Liver (tissue), 9 donors: ENCODE results near the gene ST6GALNAC2. TPM values are rescaled to one million over a fixed set of nuclear protein-coding genes. Genes with fewer than 3 reads are reported as not detected.

ENCODE experiments used
- DNase-seq: peaks from one replicate; pipeline ENCODE4 v3.0.0-alpha.2; 2017; ENCODE audit warnings: low spot score
- H3K27ac ChIP-seq, 2 donors: one replicate each; pipeline ENCODE4 v1.7.0; 2013; ENCODE audit warnings: inconsistent platforms in 2 of 2, low read length in 2 of 2, control low read depth in 1 of 2, low read depth in 1 of 2, mild to moderate bottlenecking in 1 of 2
- H3K27me3 ChIP-seq, 4 donors: one replicate each; pipeline versions ENCODE4 v1.6.1 to v1.7.0; 2013; ENCODE audit warnings: low read length in 3 of 4, inconsistent platforms in 1 of 4, mild to moderate bottlenecking in 1 of 4, moderate library complexity in 1 of 4; ENCODE audit not compliant: control insufficient read depth in 4 of 4, insufficient read depth in 4 of 4
- H3K36me3 ChIP-seq, 4 donors: one replicate each; pipeline versions ENCODE4 v1.6.1 to v1.7.0; 2013; ENCODE audit warnings: low read length in 3 of 4, mild to moderate bottlenecking in 3 of 4, low read depth in 1 of 4, moderate library complexity in 1 of 4; ENCODE audit not compliant: control insufficient read depth in 4 of 4, insufficient read depth in 3 of 4
- H3K4me1 ChIP-seq, 4 donors: one replicate each; pipeline versions ENCODE4 v1.6.1 to v1.7.0; 2013; ENCODE audit warnings: low read length in 3 of 4, mild to moderate bottlenecking in 3 of 4, moderate library complexity in 1 of 4; ENCODE audit not compliant: control insufficient read depth in 4 of 4, insufficient read depth in 4 of 4
- H3K4me3 ChIP-seq, 3 donors: one replicate each; pipeline versions ENCODE4 v1.6.1 to v1.7.0; 2013; ENCODE audit warnings: low read length in 3 of 3, control low read depth in 1 of 3, low read depth in 1 of 3, mild to moderate bottlenecking in 1 of 3
- H3K9ac ChIP-seq, 2 donors: one replicate each; pipeline ENCODE4 v1.7.0; 2013; ENCODE audit warnings: low read length in 2 of 2, mild to moderate bottlenecking in 2 of 2, moderate library complexity in 2 of 2, control low read depth in 1 of 2, low read depth in 1 of 2
- H3K9me3 ChIP-seq, 4 donors: one replicate each; pipeline versions ENCODE4 v1.6.1 to v1.7.0; 2013; ENCODE audit warnings: low read length in 3 of 4; ENCODE audit not compliant: control insufficient read depth in 4 of 4
- EGR1 ChIP-seq, 2 donors: IDR thresholded peaks; 2 replicates each; pipeline ENCODE4 v1.6.1; 2016 to 2018; ENCODE audit warnings: antibody characterized with exemption in 2 of 2, low read depth in 2 of 2
- FOXA1 ChIP-seq: IDR thresholded peaks from 2 replicates; pipeline ENCODE4 v1.6.1; 2016; ENCODE audit warnings: antibody characterized with exemption
- FOXA2 ChIP-seq: IDR thresholded peaks from 2 replicates; pipeline ENCODE4 v1.6.1; 2016; ENCODE audit warnings: antibody characterized with exemption
- GABPA ChIP-seq, 2 donors: IDR thresholded peaks in 1 of 2; conservative IDR thresholded peaks in 1 of 2; 2 replicates each; pipeline ENCODE4 v1.6.1; 2016; ENCODE audit warnings: antibody characterized with exemption in 2 of 2, mild to moderate bottlenecking in 1 of 2, moderate library complexity in 1 of 2
- HNF4A ChIP-seq, 2 donors: conservative IDR thresholded peaks; 2 replicates each; pipeline ENCODE4 v1.6.1; 2016; ENCODE audit warnings: antibody characterized with exemption in 2 of 2, mild to moderate bottlenecking in 2 of 2
- HNF4G ChIP-seq: IDR thresholded peaks from 2 replicates; pipeline ENCODE4 v1.6.1; 2016; ENCODE audit warnings: antibody characterized with exemption
- JUND ChIP-seq, 2 donors: IDR thresholded peaks; 2 replicates each; pipeline ENCODE4 v1.6.1; 2016; ENCODE audit warnings: antibody characterized with exemption in 2 of 2
- RAD21 ChIP-seq, 2 donors: IDR thresholded peaks; 2 replicates each; pipeline ENCODE4 v1.6.1; 2016; ENCODE audit warnings: antibody characterized with exemption in 2 of 2, mild to moderate bottlenecking in 2 of 2
- RXRA ChIP-seq, 2 donors: IDR thresholded peaks; 2 replicates each; pipeline ENCODE4 v1.6.1; 2017 to 2018; ENCODE audit warnings: antibody characterized with exemption in 2 of 2, mild to moderate bottlenecking in 1 of 2
- SP1 ChIP-seq: IDR thresholded peaks from 2 replicates; pipeline ENCODE4 v1.6.1; 2018; ENCODE audit warnings: antibody characterized with exemption, mild to moderate bottlenecking
- TAF1 ChIP-seq: conservative IDR thresholded peaks from 2 replicates; pipeline ENCODE4 v1.6.1; 2016; ENCODE audit warnings: antibody characterized with exemption, mild to moderate bottlenecking
- YY1 ChIP-seq: IDR thresholded peaks from 2 replicates; pipeline ENCODE4 v1.6.1; 2016; ENCODE audit warnings: antibody characterized with exemption, mild to moderate bottlenecking
- WGBS: extraction: QIAGEN DNeasy Blood & Tissue Kit; methylation state at CpG from one replicate; pipeline ENCODE4 v1.1.7; 2013; 5-methylcytosine and 5-hydroxymethylcytosine counted together
- polyA plus RNA-seq, 2 donors: library from polyadenylated mRNA; stranded (reverse) in 1 of 2; unstranded in 1 of 2; fragments of 200-250 nt in 1 of 2; fragments of >200 nt in 1 of 2; fragmentation: Nextera tagmentation in 1 of 2; extraction: Ambion mirVana in 1 of 2; gene quantifications; one replicate each; pipeline versions ENCODE4 v1.2.1 to v1.2.3, GENCODE V29; 2013 to 2015
- total RNA-seq, 2 donors: library from RNA; depleted of rRNA; stranded (reverse); fragments of >200 nt; gene quantifications; one replicate each; pipeline ENCODE4 v1.2.3, GENCODE V29; 2014
- TF ChIP-seq, protein P1 (sequence below): IDR thresholded peaks from 2 replicates; pipeline ENCODE4 v1.6.1; 2016; ENCODE audit warnings: antibody characterized with exemption
- TF ChIP-seq, protein P2 (sequence below): IDR thresholded peaks from 2 replicates; pipeline ENCODE4 v1.6.1; 2016; ENCODE audit warnings: antibody characterized with exemption, mild to moderate bottlenecking
- TF ChIP-seq, protein P3 (sequence below): fragments of 150-350 bp; IDR thresholded peaks from 2 replicates; pipeline ENCODE4 v1.5.1; 2017; ENCODE audit warnings: improper control_type of control experiment, low read depth, low read length; ENCODE audit not compliant: missing input control
- TF ChIP-seq, protein P4 (sequence below): IDR thresholded peaks from 2 replicates; pipeline ENCODE4 v1.6.1; 2016; ENCODE audit warnings: antibody characterized with exemption
- TF ChIP-seq, protein P5 (sequence below): IDR thresholded peaks from 2 replicates; pipeline ENCODE4 v1.6.1; 2016; ENCODE audit warnings: antibody characterized with exemption
- donor health status: healthy.
- donor health status: healthy.
- donor health status: healthy.
- donor health status: healthy.
- donor health status: healthy.

ST6GALNAC2 gene
- total and polyA plus RNA-seq, 4 donors = 0.52 to 2.6 (median 1.1) TPM

DNA sequence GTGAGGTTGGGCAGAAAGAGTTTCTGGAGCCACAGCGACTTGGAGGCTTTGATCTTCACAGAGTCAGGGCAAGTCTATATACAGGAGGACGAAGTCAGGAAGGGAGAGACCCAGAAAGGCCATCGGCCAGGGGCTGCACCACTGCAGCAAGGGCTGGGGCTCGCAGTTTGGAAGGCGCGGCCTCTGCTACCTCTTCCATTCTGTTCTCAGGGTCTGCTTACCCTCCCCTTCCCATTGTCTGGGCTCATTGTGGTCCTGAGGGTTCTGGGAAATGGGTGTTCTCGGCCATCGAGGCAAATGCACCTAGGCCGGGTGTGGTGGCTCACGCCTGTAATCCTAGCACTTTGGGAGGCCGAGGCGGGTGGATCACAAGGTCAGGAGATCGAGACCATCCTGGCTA lies 41.9 kb upstream of the ST6GALNAC2 start:
- no peak overlapping the region for H3K4me3 ChIP-seq
- H3K27me3 ChIP-seq = no peaks in the 10 kb centered on the region
- H3K4me1 ChIP-seq = peaks cover 0 to 3% (median 0%) of the 10 kb centered on the region in 4 donors
- H3K9me3 ChIP-seq = no peaks in the 10 kb centered on the region
- TF ChIP-seq, protein P1, sequence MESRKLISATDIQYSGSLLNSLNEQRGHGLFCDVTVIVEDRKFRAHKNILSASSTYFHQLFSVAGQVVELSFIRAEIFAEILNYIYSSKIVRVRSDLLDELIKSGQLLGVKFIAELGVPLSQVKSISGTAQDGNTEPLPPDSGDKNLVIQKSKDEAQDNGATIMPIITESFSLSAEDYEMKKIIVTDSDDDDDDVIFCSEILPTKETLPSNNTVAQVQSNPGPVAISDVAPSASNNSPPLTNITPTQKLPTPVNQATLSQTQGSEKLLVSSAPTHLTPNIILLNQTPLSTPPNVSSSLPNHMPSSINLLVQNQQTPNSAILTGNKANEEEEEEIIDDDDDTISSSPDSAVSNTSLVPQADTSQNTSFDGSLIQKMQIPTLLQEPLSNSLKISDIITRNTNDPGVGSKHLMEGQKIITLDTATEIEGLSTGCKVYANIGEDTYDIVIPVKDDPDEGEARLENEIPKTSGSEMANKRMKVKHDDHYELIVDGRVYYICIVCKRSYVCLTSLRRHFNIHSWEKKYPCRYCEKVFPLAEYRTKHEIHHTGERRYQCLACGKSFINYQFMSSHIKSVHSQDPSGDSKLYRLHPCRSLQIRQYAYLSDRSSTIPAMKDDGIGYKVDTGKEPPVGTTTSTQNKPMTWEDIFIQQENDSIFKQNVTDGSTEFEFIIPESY = no peak
- TF ChIP-seq HNF4G (no peak), GABPA (IDR thresholded peaks at IDR 0.05 in 1 of 2, conservative IDR thresholded peaks at IDR 0.05 in 1 of 2) (no peak), SP1 (no peak), RAD21 (IDR thresholded peaks at IDR 0.05) (no peak), FOXA2 (no peak), YY1 (no peak), JUND (IDR thresholded peaks at IDR 0.05) (no peak), TAF1 (no peak), EGR1 (IDR thresholded peaks at IDR 0.05; ENCODE audit: low read depth in 2 of 2) (no peak)
- TF ChIP-seq, protein P2, sequence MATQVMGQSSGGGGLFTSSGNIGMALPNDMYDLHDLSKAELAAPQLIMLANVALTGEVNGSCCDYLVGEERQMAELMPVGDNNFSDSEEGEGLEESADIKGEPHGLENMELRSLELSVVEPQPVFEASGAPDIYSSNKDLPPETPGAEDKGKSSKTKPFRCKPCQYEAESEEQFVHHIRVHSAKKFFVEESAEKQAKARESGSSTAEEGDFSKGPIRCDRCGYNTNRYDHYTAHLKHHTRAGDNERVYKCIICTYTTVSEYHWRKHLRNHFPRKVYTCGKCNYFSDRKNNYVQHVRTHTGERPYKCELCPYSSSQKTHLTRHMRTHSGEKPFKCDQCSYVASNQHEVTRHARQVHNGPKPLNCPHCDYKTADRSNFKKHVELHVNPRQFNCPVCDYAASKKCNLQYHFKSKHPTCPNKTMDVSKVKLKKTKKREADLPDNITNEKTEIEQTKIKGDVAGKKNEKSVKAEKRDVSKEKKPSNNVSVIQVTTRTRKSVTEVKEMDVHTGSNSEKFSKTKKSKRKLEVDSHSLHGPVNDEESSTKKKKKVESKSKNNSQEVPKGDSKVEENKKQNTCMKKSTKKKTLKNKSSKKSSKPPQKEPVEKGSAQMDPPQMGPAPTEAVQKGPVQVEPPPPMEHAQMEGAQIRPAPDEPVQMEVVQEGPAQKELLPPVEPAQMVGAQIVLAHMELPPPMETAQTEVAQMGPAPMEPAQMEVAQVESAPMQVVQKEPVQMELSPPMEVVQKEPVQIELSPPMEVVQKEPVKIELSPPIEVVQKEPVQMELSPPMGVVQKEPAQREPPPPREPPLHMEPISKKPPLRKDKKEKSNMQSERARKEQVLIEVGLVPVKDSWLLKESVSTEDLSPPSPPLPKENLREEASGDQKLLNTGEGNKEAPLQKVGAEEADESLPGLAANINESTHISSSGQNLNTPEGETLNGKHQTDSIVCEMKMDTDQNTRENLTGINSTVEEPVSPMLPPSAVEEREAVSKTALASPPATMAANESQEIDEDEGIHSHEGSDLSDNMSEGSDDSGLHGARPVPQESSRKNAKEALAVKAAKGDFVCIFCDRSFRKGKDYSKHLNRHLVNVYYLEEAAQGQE = no peak
- TF ChIP-seq, protein P3, sequence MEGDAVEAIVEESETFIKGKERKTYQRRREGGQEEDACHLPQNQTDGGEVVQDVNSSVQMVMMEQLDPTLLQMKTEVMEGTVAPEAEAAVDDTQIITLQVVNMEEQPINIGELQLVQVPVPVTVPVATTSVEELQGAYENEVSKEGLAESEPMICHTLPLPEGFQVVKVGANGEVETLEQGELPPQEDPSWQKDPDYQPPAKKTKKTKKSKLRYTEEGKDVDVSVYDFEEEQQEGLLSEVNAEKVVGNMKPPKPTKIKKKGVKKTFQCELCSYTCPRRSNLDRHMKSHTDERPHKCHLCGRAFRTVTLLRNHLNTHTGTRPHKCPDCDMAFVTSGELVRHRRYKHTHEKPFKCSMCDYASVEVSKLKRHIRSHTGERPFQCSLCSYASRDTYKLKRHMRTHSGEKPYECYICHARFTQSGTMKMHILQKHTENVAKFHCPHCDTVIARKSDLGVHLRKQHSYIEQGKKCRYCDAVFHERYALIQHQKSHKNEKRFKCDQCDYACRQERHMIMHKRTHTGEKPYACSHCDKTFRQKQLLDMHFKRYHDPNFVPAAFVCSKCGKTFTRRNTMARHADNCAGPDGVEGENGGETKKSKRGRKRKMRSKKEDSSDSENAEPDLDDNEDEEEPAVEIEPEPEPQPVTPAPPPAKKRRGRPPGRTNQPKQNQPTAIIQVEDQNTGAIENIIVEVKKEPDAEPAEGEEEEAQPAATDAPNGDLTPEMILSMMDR = no peak
- TF ChIP-seq, protein P4, sequence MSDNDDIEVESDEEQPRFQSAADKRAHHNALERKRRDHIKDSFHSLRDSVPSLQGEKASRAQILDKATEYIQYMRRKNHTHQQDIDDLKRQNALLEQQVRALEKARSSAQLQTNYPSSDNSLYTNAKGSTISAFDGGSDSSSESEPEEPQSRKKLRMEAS = no peak
- H3K27ac ChIP-seq = no peak overlapping the region
- DNase-seq = no peak
- H3K9ac ChIP-seq = no peak overlapping the region
- H3K36me3 ChIP-seq = no peaks in the 10 kb centered on the region
- WGBS = 92% methylated on average over 13 of the region's 13 CpGs

DNA sequence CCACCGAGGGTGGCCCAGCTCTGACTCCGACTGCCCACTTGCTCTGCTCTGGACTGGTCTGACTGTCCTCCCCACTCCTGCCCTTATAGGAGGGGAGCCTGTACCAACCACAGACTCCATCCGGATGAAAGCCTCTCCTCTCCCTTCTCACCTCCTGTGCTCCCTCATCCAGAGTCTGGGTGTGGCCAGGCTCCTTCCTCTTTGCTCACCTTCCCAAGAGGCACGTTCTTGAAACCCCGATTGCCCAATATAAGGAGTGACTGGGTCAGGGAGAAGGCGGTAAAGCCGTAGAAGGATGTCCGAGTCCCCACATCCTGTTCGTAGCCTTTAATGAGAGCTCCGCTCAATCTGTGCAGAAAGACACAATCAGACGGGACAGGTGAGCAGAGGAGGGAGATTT lies 40.8 kb upstream of the ST6GALNAC2 start:
- H3K27ac ChIP-seq = no peak overlapping the region
- H3K9me3 ChIP-seq = no peaks in the 10 kb centered on the region
- H3K4me3 ChIP-seq = no peak overlapping the region
- H3K9ac ChIP-seq = no peak overlapping the region
- no peak for DNase-seq
- TF ChIP-seq FOXA1 (no peak), YY1 (no peak), HNF4G (no peak), TAF1 (no peak), GABPA (IDR thresholded peaks at IDR 0.05 in 1 of 2, conservative IDR thresholded peaks at IDR 0.05 in 1 of 2) (no peak), JUND (IDR thresholded peaks at IDR 0.05) (no peak), RAD21 (IDR thresholded peaks at IDR 0.05) (no peak), HNF4A (conservative IDR thresholded peaks at IDR 0.05) (no peak), RXRA (IDR thresholded peaks at IDR 0.05) (no peak), FOXA2 (no peak)
- TF ChIP-seq, protein P5, sequence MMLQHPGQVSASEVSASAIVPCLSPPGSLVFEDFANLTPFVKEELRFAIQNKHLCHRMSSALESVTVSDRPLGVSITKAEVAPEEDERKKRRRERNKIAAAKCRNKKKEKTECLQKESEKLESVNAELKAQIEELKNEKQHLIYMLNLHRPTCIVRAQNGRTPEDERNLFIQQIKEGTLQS = no peak
- TF ChIP-seq, protein P1 = no peak
- TF ChIP-seq, protein P4 = no peak
- TF ChIP-seq, protein P3 = no peak
- 73% methylated on average over 11 of the region's 11 CpGs for WGBS
- H3K36me3 ChIP-seq = no peaks in the 10 kb centered on the region
- peaks cover 0 to 3% (median 0%) of the 10 kb centered on the region in 4 donors for H3K4me1 ChIP-seq
- H3K27me3 ChIP-seq = no peaks in the 10 kb centered on the region
